GM12874 (cell line): ENCODE measurements around the gene GSTP1.

Source experiments
- CTCF ChIP-seq: IDR thresholded peaks from 2 replicates; pipeline ENCODE4 v1.5.1; 2011; ENCODE audit warnings: low read depth, mild to moderate bottlenecking, control low read depth, low read length, moderate library complexity; ENCODE audit not compliant: insufficient read depth

GSTP1 gene

GRCh38 chr11:67612751-67613150, 29.1 kb downstream of the GSTP1 start:
- no peak for TF ChIP-seq CTCF

GRCh38 chr11:67613313-67613959, 29.8 kb downstream of the GSTP1 start:
- no peak for TF ChIP-seq CTCF

- peak; percentile 64 for TF ChIP-seq CTCF
Measured at GRCh38 chr11:67613960-67614715, 30.5 kb downstream of the GSTP1 start.

- TF ChIP-seq CTCF, result peak; percentile 81
Measured at GRCh38 chr11:67614730-67615714, 31.4 kb downstream of the GSTP1 start.

GRCh38 chr11:67615728-67616430, 32.3 kb downstream of the GSTP1 start:
- TF ChIP-seq CTCF, result no peak

- TF ChIP-seq CTCF, result no peak
Measured at GRCh38 chr11:67616431-67617242, 33.0 kb downstream of the GSTP1 start.
